ENCODE results near the gene RAP2B.

RAP2B gene

GRCh38 chr3:153129426-153129825 is 32.6 kb upstream of the RAP2B start:
- no peak for TF ChIP-seq POLR2AphosphoS5 (IDR thresholded peaks at IDR 0.05; ENCODE audit: low read depth, low read length)
- TF ChIP-seq REST (IDR thresholded peaks at IDR 0.05; ENCODE audit: insufficient read depth in 1 of 2, low read depth in 2 of 2, low read length in 2 of 2) = no peak
- no peak for TF ChIP-seq TAF1 (IDR thresholded peaks at IDR 0.05; ENCODE audit: borderline replicate concordance, insufficient read depth, low read length)
- no peak for TF ChIP-seq FOXP2 (optimal IDR thresholded peaks at IDR 0.05; ENCODE audit: borderline replicate concordance, extremely low read depth, extremely low read length, insufficient read depth)
- TF ChIP-seq SIN3A (IDR thresholded peaks at IDR 0.05; ENCODE audit: borderline replicate concordance, insufficient read depth, low read length) = no peak

- TF ChIP-seq REST (IDR thresholded peaks at IDR 0.05; ENCODE audit: insufficient read depth in 1 of 2, low read depth in 2 of 2, low read length in 2 of 2) = no peak
- no peak for TF ChIP-seq POLR2AphosphoS5 (IDR thresholded peaks at IDR 0.05; ENCODE audit: low read depth, low read length)
- no peak for TF ChIP-seq SIN3A (IDR thresholded peaks at IDR 0.05; ENCODE audit: borderline replicate concordance, insufficient read depth, low read length)
- no peak for TF ChIP-seq TAF1 (IDR thresholded peaks at IDR 0.05; ENCODE audit: borderline replicate concordance, insufficient read depth, low read length)
- no peak for TF ChIP-seq FOXP2 (optimal IDR thresholded peaks at IDR 0.05; ENCODE audit: borderline replicate concordance, extremely low read depth, extremely low read length, insufficient read depth)
Observed at GRCh38 chr3:153129866-153130265, 32.2 kb upstream of the RAP2B start.

GRCh38 chr3:153130312-153130977 is 31.6 kb upstream of the RAP2B start:
- no peak for TF ChIP-seq POLR2AphosphoS5 (IDR thresholded peaks at IDR 0.05; ENCODE audit: low read depth, low read length)
- no peak for TF ChIP-seq FOXP2 (optimal IDR thresholded peaks at IDR 0.05; ENCODE audit: borderline replicate concordance, extremely low read depth, extremely low read length, insufficient read depth)
- TF ChIP-seq SIN3A (IDR thresholded peaks at IDR 0.05; ENCODE audit: borderline replicate concordance, insufficient read depth, low read length) = no peak
- TF ChIP-seq REST (IDR thresholded peaks at IDR 0.05; ENCODE audit: insufficient read depth in 1 of 2, low read depth in 2 of 2, low read length in 2 of 2) = no peak
- no peak for TF ChIP-seq TAF1 (IDR thresholded peaks at IDR 0.05; ENCODE audit: borderline replicate concordance, insufficient read depth, low read length)

- TF ChIP-seq TAF1 (IDR thresholded peaks at IDR 0.05; ENCODE audit: borderline replicate concordance, insufficient read depth, low read length) (no peak), FOXP2 (optimal IDR thresholded peaks at IDR 0.05; ENCODE audit: borderline replicate concordance, extremely low read depth, extremely low read length, insufficient read depth) (no peak), REST (IDR thresholded peaks at IDR 0.05; ENCODE audit: insufficient read depth in 1 of 2, low read depth in 2 of 2, low read length in 2 of 2) (no peak), POLR2AphosphoS5 (IDR thresholded peaks at IDR 0.05; ENCODE audit: low read depth, low read length) (no peak), SIN3A (IDR thresholded peaks at IDR 0.05; ENCODE audit: borderline replicate concordance, insufficient read depth, low read length) (no peak)
Observed at GRCh38 chr3:153137626-153138025, 24.4 kb upstream of the RAP2B start.

Data from PFSK-1 (cell line).